Body of pancreas (tissue), 4 donors: ENCODE measurements around the gene ACBD6. TPM values are rescaled to one million over a fixed set of nuclear protein-coding genes. Genes with fewer than 3 reads are reported as not detected.
"Not testable (repeated sequence)": the region's sequence is repeated elsewhere in the genome, so short reads cannot be mapped to it uniquely, and the experiment has no call there.

ENCODE experiments used
- ATAC-seq: fragments of 150-250 bp; one replicate; pipeline ENCODE4 v1.9.1; 2016
- DNase-seq, 4 donors: peaks; one replicate each; pipeline ENCODE4 v3.0.0-alpha.2; 2019
- H3K27ac ChIP-seq, 4 donors: fragments of 200-600 bp; sonication (generic); 1 replicate in 3 of 4; 2 replicates in 1 of 4; pipeline versions ENCODE4 v1.5.1 to v1.6.1; 2016 to 2019; ENCODE audit warnings: mild to moderate bottlenecking in 1 of 4, mixed read lengths in 1 of 4, moderate library complexity in 1 of 4
- H3K27me3 ChIP-seq, 2 donors: fragments of 200-600 bp; sonication (generic); one replicate each; pipeline ENCODE4 v1.6.0; 2016; ENCODE audit warnings: mild to moderate bottlenecking in 1 of 2
- H3K36me3 ChIP-seq, 2 donors: fragments of 200-600 bp; sonication (generic); replicated peaks in 1 of 2; 2 replicates each; pipeline ENCODE4 v1.5.1; 2016; ENCODE audit warnings: low read depth in 2 of 2; ENCODE audit not compliant: insufficient read depth in 1 of 2
- H3K4me1 ChIP-seq: fragments of 200-600 bp; sonication (generic); one replicate; pipeline ENCODE4 v1.6.0; 2016
- H3K4me3 ChIP-seq, 2 donors: fragments of 200-600 bp; sonication (generic); 1 replicate in 1 of 2; 2 replicates in 1 of 2; pipeline ENCODE4 v1.5.1; 2016 to 2019
- H3K9me3 ChIP-seq, 3 donors: fragments of 200-600 bp; sonication (generic); 1 replicate in 2 of 3; 2 replicates in 1 of 3; pipeline ENCODE4 v1.5.1; 2016
- POLR2A ChIP-seq, 3 donors: fragments of 450-650 bp; IDR thresholded peaks; one replicate each; pipeline ENCODE4 v1.6.1; 2016; ENCODE audit warnings: antibody characterized with exemption in 3 of 3, mild to moderate bottlenecking in 2 of 3
- WGBS, 2 donors: methylation state at CpG; one replicate each; pipeline ENCODE4 v1.1.5; 2017; 5-methylcytosine and 5-hydroxymethylcytosine counted together
- intact Hi-C: fragments of 100-400 bp; cut with DNase I; formaldehyde crosslinking; loops from one replicate; pipeline ENCODE4 v1.15.1; 2023
- total RNA-seq, 2 donors: library from RNA; depleted of rRNA; stranded (reverse); fragments of >200 nt; gene quantifications; one replicate each; pipeline ENCODE4 v1.1.0, GENCODE V29; 2016
- TF ChIP-seq, protein P1 (sequence below), 7 experiments: fragments of 450-650 bp in 4 of 7; fragments of 200-600 bp in 3 of 7; sonication (generic) in 3 of 7; IDR thresholded peaks; one replicate each; pipeline ENCODE4 v1.5.1; 2016 to 2019; ENCODE audit warnings: antibody characterized with exemption in 7 of 7

The ACBD6 gene
- total RNA-seq, 2 donors from 2014 or later, result 37.4 to 49.4 TPM

GRCh38 chr1:180424848-180425457, 77.4 kb downstream of the ACBD6 start:
- Histone ChIP-seq H3K27ac (no peak overlapping the region), H3K4me3 (no peak overlapping the region), H3K4me1 (no peaks in the 10 kb centered on the region), H3K9me3 (no peaks in the 10 kb centered on the region), H3K27me3 (no peaks in the 10 kb centered on the region), H3K36me3 (no peaks in the 10 kb centered on the region)
- no peak for TF ChIP-seq POLR2A (IDR thresholded peaks at IDR 0.05)
- TF ChIP-seq, protein P1, sequence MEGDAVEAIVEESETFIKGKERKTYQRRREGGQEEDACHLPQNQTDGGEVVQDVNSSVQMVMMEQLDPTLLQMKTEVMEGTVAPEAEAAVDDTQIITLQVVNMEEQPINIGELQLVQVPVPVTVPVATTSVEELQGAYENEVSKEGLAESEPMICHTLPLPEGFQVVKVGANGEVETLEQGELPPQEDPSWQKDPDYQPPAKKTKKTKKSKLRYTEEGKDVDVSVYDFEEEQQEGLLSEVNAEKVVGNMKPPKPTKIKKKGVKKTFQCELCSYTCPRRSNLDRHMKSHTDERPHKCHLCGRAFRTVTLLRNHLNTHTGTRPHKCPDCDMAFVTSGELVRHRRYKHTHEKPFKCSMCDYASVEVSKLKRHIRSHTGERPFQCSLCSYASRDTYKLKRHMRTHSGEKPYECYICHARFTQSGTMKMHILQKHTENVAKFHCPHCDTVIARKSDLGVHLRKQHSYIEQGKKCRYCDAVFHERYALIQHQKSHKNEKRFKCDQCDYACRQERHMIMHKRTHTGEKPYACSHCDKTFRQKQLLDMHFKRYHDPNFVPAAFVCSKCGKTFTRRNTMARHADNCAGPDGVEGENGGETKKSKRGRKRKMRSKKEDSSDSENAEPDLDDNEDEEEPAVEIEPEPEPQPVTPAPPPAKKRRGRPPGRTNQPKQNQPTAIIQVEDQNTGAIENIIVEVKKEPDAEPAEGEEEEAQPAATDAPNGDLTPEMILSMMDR (IDR thresholded peaks at IDR 0.05), result no peak
- no peak for DNase-seq
- ATAC-seq, result no peak
- WGBS, 2 donors, result 82 to 92% methylated on average over 3 of the region's 3 CpGs
- intact Hi-C loops, result no loop called here

DNA sequence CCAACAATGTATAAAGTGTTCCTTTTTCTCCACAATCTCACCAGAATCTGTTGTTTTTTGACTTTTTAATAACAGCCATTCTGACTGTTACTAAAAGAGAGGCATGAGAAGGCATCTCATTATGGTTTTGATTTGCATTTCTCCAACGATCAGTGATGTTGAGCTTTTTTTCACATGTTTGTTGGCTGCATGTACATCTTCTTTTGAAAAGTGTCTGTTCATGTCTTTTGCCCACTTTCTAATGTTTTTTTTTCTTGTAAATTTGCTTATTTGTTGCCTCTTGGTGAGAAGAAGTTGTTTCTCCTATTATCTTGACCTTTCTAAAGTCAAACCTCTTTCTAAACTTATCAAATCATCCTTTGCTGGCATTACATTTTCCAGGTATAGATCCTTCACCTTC, 80.8 kb downstream of the ACBD6 start:
- ATAC-seq (no peak), DNase-seq (no peak)
- intact Hi-C loops, result no loop called here
- 94 to 97% methylated on average over 1 of the region's 1 CpG for WGBS, 2 donors
- TF ChIP-seq, protein P1 (IDR thresholded peaks at IDR 0.05), result no peak
- Histone ChIP-seq H3K27ac (no peak overlapping the region), H3K36me3 (no peaks in the 10 kb centered on the region), H3K9me3 (no peaks in the 10 kb centered on the region), H3K27me3 (no peaks in the 10 kb centered on the region), H3K4me1 (no peaks in the 10 kb centered on the region), H3K4me3 (no peak overlapping the region)

- ATAC-seq, H3K4me3 ChIP-seq, H3K9me3 ChIP-seq, H3K27ac ChIP-seq, H3K4me1 ChIP-seq, H3K36me3 ChIP-seq, H3K27me3 ChIP-seq, intact Hi-C loops, DNase-seq: not testable (repeated sequence)
- 94 to 100% methylated on average over 1 of the region's 1 CpG for WGBS, 2 donors
Observed at GRCh38 chr1:180421145-180421544, 81.2 kb downstream of the ACBD6 start.

DNA sequence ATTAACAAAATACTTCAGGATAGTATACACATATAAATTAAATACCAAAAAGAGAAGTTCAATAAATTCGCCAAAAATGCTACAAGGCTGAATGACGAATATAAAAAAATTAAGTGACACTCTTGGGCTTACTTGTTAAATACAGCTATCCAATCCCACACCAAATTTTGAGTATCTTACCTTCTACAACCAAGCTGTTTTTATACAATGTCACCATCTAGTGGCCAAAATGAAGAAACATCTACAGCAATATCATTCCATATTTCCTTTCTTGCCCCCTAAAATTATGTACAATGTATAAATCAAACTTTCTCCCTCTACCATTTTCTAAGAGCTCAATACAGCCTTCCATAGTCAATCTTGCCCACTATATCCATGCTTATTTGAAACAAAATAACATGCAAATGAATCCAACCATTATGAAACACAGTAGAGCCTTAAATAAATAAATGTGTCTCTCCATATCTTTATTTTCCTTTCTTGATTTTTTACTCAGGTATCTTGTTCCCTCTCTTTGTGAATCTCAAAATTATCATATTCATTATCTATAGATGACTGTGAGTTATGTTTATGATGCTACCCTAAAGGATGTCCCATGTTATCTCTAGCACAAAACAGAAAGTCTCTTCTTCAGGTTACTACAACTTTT, 86.3 kb downstream of the ACBD6 start:
- TF ChIP-seq, protein P1 (IDR thresholded peaks at IDR 0.05), result peak; percentile 13 to 72 (median 55)
- no peak for TF ChIP-seq POLR2A (IDR thresholded peaks at IDR 0.05)
- Histone ChIP-seq H3K4me3 (no peak overlapping the region), H3K9me3 (peaks cover 0 to 3% (median 0%) of the 10 kb centered on the region in 3 donors), H3K36me3 (no peaks in the 10 kb centered on the region), H3K4me1 (no peaks in the 10 kb centered on the region), H3K27me3 (no peaks in the 10 kb centered on the region), H3K27ac (no peak overlapping the region)
- no peak for DNase-seq
- intact Hi-C loops, result no loop called here
- 62 to 70% methylated on average over 2 of the region's 2 CpGs for WGBS, 2 donors
- no peak for ATAC-seq

DNA sequence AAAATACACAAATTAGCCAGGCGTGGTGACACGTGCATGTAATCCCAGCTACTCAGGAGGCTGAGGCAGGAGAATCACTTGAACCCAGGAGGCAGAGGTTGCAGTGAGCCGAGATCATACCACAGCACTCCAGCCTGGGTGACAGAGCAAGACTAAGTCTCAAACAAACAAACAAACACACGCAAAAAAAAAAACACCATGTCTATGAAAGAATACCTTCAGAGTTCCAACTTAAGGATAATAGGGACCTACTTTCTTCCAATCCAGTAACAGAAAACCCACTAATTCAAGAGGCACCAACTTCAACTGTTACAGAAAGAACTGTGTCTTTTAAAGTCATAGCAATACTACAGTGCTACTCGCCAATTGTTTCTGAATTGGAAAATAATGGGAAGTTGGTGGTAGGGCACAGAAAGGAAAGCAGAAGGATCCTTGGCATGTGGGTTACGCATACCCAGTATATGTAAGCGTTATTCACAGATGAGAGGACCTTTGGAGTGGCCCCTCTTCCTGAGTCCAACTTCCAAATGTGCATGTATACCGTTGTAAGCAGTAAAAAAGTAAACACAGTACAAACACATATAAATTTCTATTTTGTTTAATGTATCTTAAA, 87.0 kb downstream of the ACBD6 start:
- peaks cover 0 to 2% of the 10 kb centered on the region in 2 donors for H3K36me3 ChIP-seq
- no peak for ATAC-seq
- H3K27me3 ChIP-seq, result no peaks in the 10 kb centered on the region
- WGBS, 2 donors, result 92 to 96% methylated on average over 8 of the region's 8 CpGs
- no peak for TF ChIP-seq POLR2A (IDR thresholded peaks at IDR 0.05)
- TF ChIP-seq, protein P1 (IDR thresholded peaks at IDR 0.05), result no peak
- peaks cover 0 to 3% (median 0%) of the 10 kb centered on the region in 3 donors for H3K9me3 ChIP-seq
- H3K27ac ChIP-seq, result no peak overlapping the region
- intact Hi-C loops, result no loop called here
- H3K4me1 ChIP-seq, result no peaks in the 10 kb centered on the region
- no peak overlapping the region for H3K4me3 ChIP-seq
- no peak for DNase-seq
